Urinary bladder (tissue), 4 donors: Measurements from ENCODE around the gene AHDC1. TPM values are rescaled to one million over a fixed set of nuclear protein-coding genes. Genes with fewer than 3 reads are reported as not detected.

Experiments
- DNase-seq: peaks from one replicate; pipeline ENCODE4 v3.0.0-alpha.2; 2015; ENCODE audit errors: extremely low spot score
- H3K27ac ChIP-seq: one replicate; pipeline ENCODE4 v1.5.1; 2013; ENCODE audit warnings: low read depth, mild to moderate bottlenecking, moderate library complexity
- H3K36me3 ChIP-seq: one replicate; pipeline ENCODE4 v1.6.1; 2013; ENCODE audit warnings: mild to moderate bottlenecking, moderate library complexity; ENCODE audit not compliant: insufficient read depth
- H3K4me1 ChIP-seq: one replicate; pipeline ENCODE4 v1.6.1; 2013; ENCODE audit warnings: mild to moderate bottlenecking, moderate library complexity; ENCODE audit not compliant: insufficient read depth
- H3K4me3 ChIP-seq: one replicate; pipeline ENCODE4 v1.5.1; 2013; ENCODE audit warnings: low read depth, low read length
- WGBS: extraction: QIAGEN DNeasy Blood & Tissue Kit; methylation state at CpG from one replicate; pipeline ENCODE4 v1.1.7; 2013; 5-methylcytosine and 5-hydroxymethylcytosine counted together
- polyA plus RNA-seq: library from polyadenylated mRNA; stranded (reverse); fragments of 200-250 nt; gene quantifications from one replicate; pipeline ENCODE4 v1.2.3, GENCODE V29; 2013
- total RNA-seq: library from RNA; depleted of rRNA; stranded (reverse); fragments of >200 nt; gene quantifications from one replicate; pipeline ENCODE4 v1.2.3, GENCODE V29; 2014
- donor health status: healthy with polysubstance abuse.
- donor health status: healthy.

AHDC1 gene
- total and polyA plus RNA-seq, 2 donors, result 19.0 to 44.8 TPM

- no peak overlapping the region for H3K27ac ChIP-seq
- H3K4me1 ChIP-seq, result no peaks in the 10 kb centered on the region
- H3K4me3 ChIP-seq, result no peak overlapping the region
- 56% methylated on average over 3 of the region's 3 CpGs for WGBS
- no peaks in the 10 kb centered on the region for H3K36me3 ChIP-seq
- no peak for DNase-seq
Measured at GRCh38 chr1:27583479-27583878, 20.5 kb downstream of the AHDC1 start.

- no peak for DNase-seq
- H3K4me3 ChIP-seq, result no peak overlapping the region
- H3K4me1 ChIP-seq, result no peaks in the 10 kb centered on the region
- no peaks in the 10 kb centered on the region for H3K36me3 ChIP-seq
- 80% methylated on average over 6 of the region's 6 CpGs for WGBS
- H3K27ac ChIP-seq, result no peak overlapping the region
Measured at GRCh38 chr1:27581823-27582243, 22.1 kb downstream of the AHDC1 start.

GRCh38 chr1:27577504-27578188 lies 26.3 kb downstream of the AHDC1 start:
- Histone ChIP-seq H3K36me3 (no peaks in the 10 kb centered on the region), H3K4me3 (no peak overlapping the region), H3K27ac (peak overlapping the region; percentile 33), H3K4me1 (no peaks in the 10 kb centered on the region)
- 48% methylated on average over 4 of the region's 4 CpGs for WGBS
- DNase-seq, result no peak

- Histone ChIP-seq H3K4me3 (no peak overlapping the region), H3K27ac (peak overlapping the region; percentile 48), H3K36me3 (no peaks in the 10 kb centered on the region), H3K4me1 (no peaks in the 10 kb centered on the region)
- WGBS, result 64% methylated on average over 7 of the region's 7 CpGs
- DNase-seq, result no peak
Measured at GRCh38 chr1:27576806-27577227, 27.1 kb downstream of the AHDC1 start.

GRCh38 chr1:27575840-27576331 lies 28.1 kb downstream of the AHDC1 start:
- Histone ChIP-seq H3K4me1 (no peaks in the 10 kb centered on the region), H3K36me3 (no peaks in the 10 kb centered on the region), H3K27ac (peak overlapping the region; percentile 86), H3K4me3 (peak overlapping the region; percentile 45)
- 5% methylated on average over 43 of the region's 44 CpGs for WGBS
- no peak for DNase-seq

GRCh38 chr1:27574871-27575831 lies 28.8 kb downstream of the AHDC1 start:
- no peak for DNase-seq
- no peaks in the 10 kb centered on the region for H3K4me1 ChIP-seq
- H3K4me3 ChIP-seq, result peak overlapping the region; percentile 45
- H3K36me3 ChIP-seq, result no peaks in the 10 kb centered on the region
- H3K27ac ChIP-seq, result peak overlapping the region; percentile 86
- 6% methylated on average over 83 of the region's 83 CpGs for WGBS

GRCh38 chr1:27574001-27574781 lies 29.8 kb downstream of the AHDC1 start:
- WGBS, result 65% methylated on average over 8 of the region's 8 CpGs
- no peak for DNase-seq
- Histone ChIP-seq H3K4me1 (no peaks in the 10 kb centered on the region), H3K4me3 (no peak overlapping the region), H3K27ac (peak overlapping the region; percentile 86), H3K36me3 (no peaks in the 10 kb centered on the region)

GRCh38 chr1:27572679-27573426 lies 31.1 kb downstream of the AHDC1 start:
- H3K4me1 ChIP-seq, result no peaks in the 10 kb centered on the region
- H3K36me3 ChIP-seq, result no peaks in the 10 kb centered on the region
- no peak overlapping the region for H3K4me3 ChIP-seq
- no peak for DNase-seq
- H3K27ac ChIP-seq, result peak overlapping the region; percentile 48
- 52% methylated on average over 14 of the region's 14 CpGs for WGBS

GRCh38 chr1:27572019-27572678 lies 31.8 kb downstream of the AHDC1 start:
- no peaks in the 10 kb centered on the region for H3K4me1 ChIP-seq
- 16% methylated on average over 9 of the region's 9 CpGs for WGBS
- DNase-seq, result no peak

GRCh38 chr1:27571439-27572018 lies 32.4 kb downstream of the AHDC1 start:
- WGBS, result 18% methylated on average over 18 of the region's 18 CpGs
- DNase-seq, result no peak

More at GRCh38 chr1:27572019-27572678, 31.8 kb downstream of the AHDC1 start:
- no peak overlapping the region for H3K4me3 ChIP-seq
- H3K36me3 ChIP-seq, result no peaks in the 10 kb centered on the region
- H3K27ac ChIP-seq, result peak overlapping the region; percentile 48

GRCh38 chr1:27570784-27571183 lies 33.2 kb downstream of the AHDC1 start:
- no peaks in the 10 kb centered on the region for H3K4me1 ChIP-seq
- no peak overlapping the region for H3K4me3 ChIP-seq
- no peak for DNase-seq
- no peaks in the 10 kb centered on the region for H3K36me3 ChIP-seq
- no peak overlapping the region for H3K27ac ChIP-seq
- 48% methylated on average over 3 of the region's 3 CpGs for WGBS

More at GRCh38 chr1:27571439-27572018, 32.4 kb downstream of the AHDC1 start:
- Histone ChIP-seq H3K27ac (peak overlapping the region; percentile 25), H3K36me3 (no peaks in the 10 kb centered on the region), H3K4me3 (no peak overlapping the region), H3K4me1 (no peaks in the 10 kb centered on the region)

- 29% methylated on average over 2 of the region's 2 CpGs for WGBS
- Histone ChIP-seq H3K27ac (no peak overlapping the region), H3K36me3 (no peaks in the 10 kb centered on the region), H3K4me1 (no peaks in the 10 kb centered on the region), H3K4me3 (no peak overlapping the region)
- DNase-seq, result no peak
Measured at GRCh38 chr1:27570356-27570755, 33.6 kb downstream of the AHDC1 start.
